Ishikawa (cell line): ENCODE results near the gene NBAS.

Experiments used
- CEBPB ChIP-seq: IDR thresholded peaks from 2 replicates; pipeline ENCODE4 v1.6.1; 2012
- CREB1 ChIP-seq: IDR thresholded peaks from 2 replicates; pipeline ENCODE4 v1.6.1; 2012; ENCODE audit warnings: low read depth
- EGR1 ChIP-seq: IDR thresholded peaks from 2 replicates; pipeline ENCODE4 v1.6.1; 2012
- EP300 ChIP-seq: IDR thresholded peaks from 2 replicates; pipeline ENCODE4 v1.6.1; 2012; ENCODE audit warnings: borderline replicate concordance
- FOXM1 ChIP-seq: IDR thresholded peaks from 2 replicates; pipeline ENCODE4 v1.6.1; 2012; ENCODE audit warnings: low read depth, borderline replicate concordance
- MAX ChIP-seq: IDR thresholded peaks from 2 replicates; pipeline ENCODE4 v1.6.1; 2012
- NFIC ChIP-seq: IDR thresholded peaks from 2 replicates; pipeline ENCODE4 v1.6.1; 2012
- RAD21 ChIP-seq: IDR thresholded peaks from 2 replicates; pipeline ENCODE4 v1.6.1; 2012; ENCODE audit warnings: low read depth
- REST ChIP-seq: IDR thresholded peaks from 2 replicates; pipeline ENCODE4 v1.6.1; 2012; ENCODE audit warnings: low read depth, mild to moderate bottlenecking
- TAF1 ChIP-seq: IDR thresholded peaks from 2 replicates; pipeline ENCODE4 v1.6.1; 2012; ENCODE audit warnings: low read depth, mild to moderate bottlenecking
- TCF12 ChIP-seq: IDR thresholded peaks from 2 replicates; pipeline ENCODE4 v1.6.1; 2012; ENCODE audit warnings: low read depth
- USF1 ChIP-seq: IDR thresholded peaks from 2 replicates; pipeline ENCODE4 v1.6.1; 2012
- YY1 ChIP-seq: IDR thresholded peaks from 2 replicates; pipeline ENCODE4 v1.6.1; 2012; ENCODE audit warnings: low read depth

- no peak for TF ChIP-seq USF1
- no peak for TF ChIP-seq NFIC
- TF ChIP-seq REST = no peak
- no peak for TF ChIP-seq EGR1
- no peak for TF ChIP-seq YY1
- no peak for TF ChIP-seq FOXM1
- no peak for TF ChIP-seq CREB1
- no peak for TF ChIP-seq CEBPB
- no peak for TF ChIP-seq EP300
- TF ChIP-seq MAX = no peak
- TF ChIP-seq RAD21 = no peak
- no peak for TF ChIP-seq TAF1
- no peak for TF ChIP-seq TCF12
Measured at GRCh38 chr2:15553519-15553918, 7.6 kb downstream of the NBAS start.
